Measurements from ENCODE around the gene AMBP.
A peak's percentile ranks its signal among the peaks of the same experiment; 100 is the strongest.
"Not testable (repeated sequence)": the region's sequence is repeated elsewhere in the genome, so short reads cannot be mapped to it uniquely, and the experiment has no call there.

Gene AMBP

GRCh38 chr9:114091711-114092110 is 13.6 kb upstream of the AMBP start:
- DNase-seq, result no peak

GRCh38 chr9:114090798-114091197 is 12.7 kb upstream of the AMBP start:
- DNase-seq, result no peak

GRCh38 chr9:114089206-114089840 is 11.2 kb upstream of the AMBP start:
- no peak for DNase-seq

GRCh38 chr9:114088571-114089170 is 10.6 kb upstream of the AMBP start:
- DNase-seq, result no peak

- no peak for DNase-seq
These were observed 9.6 kb upstream of the AMBP start for GRCh38 chr9:114087721-114088120.

- no peak for DNase-seq
These were observed 8.5 kb upstream of the AMBP start for GRCh38 chr9:114086607-114087006.

- DNase-seq, result no peak
These were observed 7.9 kb upstream of the AMBP start for GRCh38 chr9:114086009-114086408.

GRCh38 chr9:114085387-114085789 is 7.3 kb upstream of the AMBP start:
- no peak for DNase-seq

GRCh38 chr9:114084282-114085073 is 6.4 kb upstream of the AMBP start:
- no peak for DNase-seq

GRCh38 chr9:114083666-114084065 is 5.6 kb upstream of the AMBP start:
- no peak for DNase-seq

GRCh38 chr9:114082763-114083412 is 4.8 kb upstream of the AMBP start:
- DNase-seq, result not testable (repeated sequence)

GRCh38 chr9:114082017-114082762 is 4.1 kb upstream of the AMBP start:
- DNase-seq, result peak; percentile 78

GRCh38 chr9:114081441-114082016 is 3.4 kb upstream of the AMBP start:
- no peak for DNase-seq

- no peak for DNase-seq
These were observed 2.8 kb upstream of the AMBP start for GRCh38 chr9:114080773-114081440.

- DNase-seq, result no peak
These were observed 2.2 kb upstream of the AMBP start for GRCh38 chr9:114080195-114080772.

GRCh38 chr9:114078781-114079156 is 669 bp upstream of the AMBP start:
- no peak for DNase-seq

- DNase-seq, result no peak
These were observed 800 bp downstream of the AMBP start for GRCh38 chr9:114077162-114077837.

- no peak for DNase-seq
These were observed 1.6 kb downstream of the AMBP start for GRCh38 chr9:114076237-114077161.

GRCh38 chr9:114075602-114076001 is 2.5 kb downstream of the AMBP start:
- no peak for DNase-seq

Data from RPMI8226 (cell line).